ENCODE data around the gene ATG7.
"Not testable (repeated sequence)": the region's sequence is repeated elsewhere in the genome, so short reads cannot be mapped to it uniquely, and the experiment has no call there.

Gene ATG7

DNA sequence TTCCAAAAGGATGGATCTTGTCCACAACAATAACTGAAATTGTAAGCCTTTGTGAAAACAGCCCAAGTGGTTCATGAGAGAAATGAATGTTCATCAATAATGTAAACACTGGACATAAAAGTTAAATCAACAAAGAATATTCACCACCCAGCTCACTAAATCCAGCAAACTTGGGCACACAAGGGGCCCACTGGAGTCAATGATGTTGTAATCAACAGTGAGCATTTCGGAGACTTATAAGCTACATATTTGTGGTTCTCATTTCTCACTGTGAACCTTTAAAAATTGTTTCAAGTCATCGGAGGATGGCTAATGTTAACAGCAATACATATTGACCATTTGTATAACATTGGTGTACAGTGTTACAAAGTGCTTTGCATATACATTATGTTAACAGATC is 308.4 kb downstream of the ATG7 start:
- DNase-seq, result no peak

DNA sequence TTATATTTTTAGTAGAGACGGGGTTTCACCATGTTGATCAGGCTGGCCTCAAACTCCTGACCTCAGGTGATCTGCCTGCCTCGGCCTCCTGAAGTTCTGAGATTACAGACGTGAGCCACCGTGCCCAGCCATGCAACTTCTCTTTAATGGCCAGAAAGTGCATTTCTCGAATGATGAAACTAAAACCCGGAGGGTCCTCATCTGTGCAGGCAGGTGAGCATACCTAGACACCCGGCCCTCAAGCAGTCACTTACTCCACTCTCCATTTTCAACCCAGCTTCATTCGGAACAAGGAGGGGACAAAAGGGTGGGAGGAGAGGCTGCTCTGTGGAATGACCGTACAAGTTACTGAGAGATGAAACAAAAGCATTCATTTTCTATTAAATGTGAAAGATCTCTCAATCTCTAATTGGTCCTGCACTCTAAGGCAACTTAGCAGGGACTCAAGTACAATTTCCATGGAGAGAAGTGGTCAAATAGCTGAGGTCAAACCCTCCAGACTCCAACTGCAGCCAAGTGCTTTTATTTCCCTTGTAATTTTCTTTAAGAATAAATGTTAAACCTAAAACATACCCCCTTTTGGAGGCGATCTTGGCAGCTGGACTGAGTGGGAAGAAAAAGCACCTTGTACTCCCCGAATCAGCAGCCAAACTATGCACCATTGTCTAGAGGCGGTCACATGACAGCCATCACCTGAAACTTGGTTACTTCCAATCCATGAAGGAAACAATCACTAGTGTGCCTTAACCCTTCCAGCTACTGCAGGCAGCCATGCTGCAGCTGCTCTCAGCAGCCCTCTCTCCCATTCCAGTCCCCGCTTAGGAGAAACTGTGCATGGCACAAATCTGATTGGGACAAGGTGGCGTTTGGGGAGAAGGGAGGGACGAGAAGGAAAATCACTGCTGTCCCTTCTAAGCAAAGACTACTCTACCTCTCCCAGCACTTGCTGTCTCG is 309.3 kb downstream of the ATG7 start:
- DNase-seq, result no peak

DNA sequence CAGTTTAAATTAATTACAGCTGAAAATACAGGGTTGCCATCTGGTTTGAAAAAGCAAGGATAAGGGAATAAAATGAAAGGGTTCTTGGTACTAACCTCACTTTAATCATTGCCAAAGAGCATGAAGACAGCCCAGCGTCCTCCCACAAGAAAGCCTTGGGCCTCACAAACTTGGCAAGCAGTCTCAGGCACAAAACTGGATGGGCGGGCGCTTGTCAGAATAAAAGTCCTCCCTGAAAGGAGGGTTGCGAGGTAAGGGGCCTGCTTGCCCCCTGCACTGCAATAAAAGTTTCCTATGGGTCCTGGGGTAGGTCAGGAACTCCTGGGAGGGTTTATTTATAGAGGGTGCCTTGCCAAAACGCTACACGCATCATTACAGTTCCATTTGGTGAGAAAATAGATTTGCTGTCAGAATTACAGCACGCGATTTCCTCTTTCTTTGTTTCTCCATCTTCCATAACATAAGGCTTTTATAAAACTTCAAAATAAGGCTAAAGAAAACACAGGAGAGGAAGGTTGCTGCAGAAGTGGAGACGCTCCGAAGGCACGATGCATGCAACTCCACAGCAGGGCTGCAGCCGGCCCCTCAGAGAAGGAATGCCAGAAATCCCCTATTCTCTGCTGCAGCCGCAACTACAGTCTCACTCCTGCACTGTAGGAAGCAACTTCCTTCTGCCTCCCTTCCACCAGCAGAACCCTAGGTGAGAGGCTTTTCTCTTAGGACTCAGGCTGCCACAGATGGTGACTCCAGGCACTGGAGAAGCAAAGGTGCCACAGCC is 310.2 kb downstream of the ATG7 start:
- no peak for DNase-seq

DNA sequence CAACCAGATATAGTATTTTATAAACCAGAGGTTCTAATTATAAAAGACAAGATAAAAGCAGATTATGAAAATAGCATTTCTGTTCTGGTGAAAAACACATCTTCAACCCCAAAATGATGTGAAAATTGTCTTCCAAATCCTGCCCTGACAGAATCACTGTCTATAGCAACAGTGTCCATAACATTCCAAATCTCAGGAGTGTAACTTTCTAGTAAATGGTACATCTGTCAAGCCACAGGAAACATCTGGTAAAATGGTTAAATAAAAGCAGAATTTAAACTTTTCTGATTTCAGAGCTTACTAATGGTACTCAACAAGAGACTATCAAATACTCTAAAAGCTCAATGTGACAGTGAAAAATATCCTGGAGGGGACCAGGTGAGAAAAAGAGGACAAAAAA is 311.0 kb downstream of the ATG7 start:
- DNase-seq, result no peak

DNA sequence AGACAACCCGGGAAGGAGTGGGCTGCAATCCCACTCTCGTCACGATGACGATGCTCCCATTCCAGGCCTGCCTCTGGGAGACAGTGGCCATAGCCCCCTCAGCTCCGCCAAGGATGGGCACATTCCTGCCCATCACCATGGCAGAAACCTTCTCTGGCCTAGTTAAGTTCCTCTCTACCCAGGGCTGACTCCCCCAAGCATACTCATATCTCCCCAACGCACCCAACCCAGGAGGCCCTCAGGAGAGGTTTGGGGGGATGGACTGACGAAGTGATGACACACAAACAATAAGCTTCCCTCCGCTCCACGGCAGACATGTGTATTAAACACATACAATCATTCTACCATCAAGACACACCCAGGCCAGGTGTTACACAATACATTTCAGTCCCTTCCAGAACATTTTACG is 311.4 kb downstream of the ATG7 start:
- no peak for DNase-seq

DNA sequence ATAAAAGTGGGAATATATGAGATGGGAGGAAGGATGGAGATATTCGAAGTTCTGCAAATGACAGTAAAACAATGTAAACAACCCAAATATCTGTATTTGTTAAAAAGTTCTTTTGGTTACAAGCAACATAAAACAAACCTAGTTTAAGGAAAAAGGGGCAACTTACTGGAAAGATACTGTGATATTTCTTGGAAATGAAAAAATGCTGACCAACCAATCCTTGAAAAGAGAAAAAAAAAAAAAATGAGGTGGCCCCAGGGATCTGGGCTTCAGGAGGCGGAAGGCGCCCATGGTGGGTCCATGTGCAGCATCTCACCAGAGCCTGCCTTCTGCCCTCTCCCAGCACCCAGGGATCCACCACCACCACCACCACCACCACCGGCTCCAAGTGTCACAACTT is 312.4 kb downstream of the ATG7 start:
- DNase-seq, result no peak

DNA sequence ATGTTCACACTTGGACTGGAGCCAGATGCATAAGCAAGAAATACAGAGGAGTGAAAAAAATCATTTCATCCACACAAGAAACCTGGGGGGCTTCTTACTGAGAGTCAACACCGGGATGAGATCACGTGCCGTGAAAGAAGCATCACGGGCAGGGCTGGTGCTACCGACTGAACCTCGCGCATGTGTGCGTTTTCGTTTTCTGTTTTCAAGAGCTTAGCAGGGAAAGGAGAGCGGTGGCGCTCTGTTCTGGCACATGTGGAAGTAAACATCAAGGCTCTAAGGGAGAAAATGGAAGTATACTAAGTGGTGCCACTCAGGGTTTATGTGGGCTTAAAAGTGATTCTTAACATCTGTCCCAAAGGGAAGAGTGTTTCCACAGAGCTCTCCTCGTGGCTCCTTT is 315.6 kb downstream of the ATG7 start:
- no peak for DNase-seq

DNA sequence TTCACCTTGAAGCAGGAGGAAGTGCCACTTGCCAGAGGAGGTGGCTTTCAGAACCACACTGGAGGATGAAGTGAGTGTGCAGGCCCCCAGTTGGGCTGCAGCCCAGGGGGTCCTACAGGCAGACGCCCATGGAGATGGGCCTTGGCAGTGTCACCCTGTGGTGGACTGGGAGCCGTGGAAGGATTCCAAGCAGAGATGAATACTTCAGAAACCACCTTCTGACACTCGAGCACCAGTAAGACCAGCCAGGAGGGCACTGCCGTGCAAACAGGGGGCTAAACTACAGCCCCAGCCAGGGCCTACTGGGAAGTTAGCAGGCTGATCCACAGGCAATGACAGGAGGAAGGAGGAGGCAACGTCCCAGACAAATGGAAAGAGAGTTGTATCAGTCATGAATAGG is 316.1 kb downstream of the ATG7 start:
- DNase-seq, result no peak

DNA sequence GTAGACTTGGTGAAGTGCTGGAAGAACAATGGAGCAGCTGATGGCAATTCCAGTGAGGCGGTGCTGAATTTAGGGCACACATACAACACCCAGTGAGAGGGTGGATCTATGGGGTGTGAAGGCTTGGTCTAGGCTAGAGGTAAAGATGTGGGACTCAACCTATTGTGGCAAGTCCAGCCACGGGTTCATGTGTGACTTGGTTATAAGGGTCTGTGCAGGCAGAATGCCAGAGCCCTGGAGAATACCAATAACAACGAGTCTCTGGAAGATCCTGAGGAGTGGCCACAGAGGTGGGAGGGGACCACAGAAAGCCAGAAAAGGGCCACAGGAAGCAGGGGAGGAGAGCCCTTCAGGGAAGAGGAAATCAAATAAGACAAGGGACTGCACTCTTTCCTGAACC is 316.6 kb downstream of the ATG7 start:
- DNase-seq, result no peak

DNA sequence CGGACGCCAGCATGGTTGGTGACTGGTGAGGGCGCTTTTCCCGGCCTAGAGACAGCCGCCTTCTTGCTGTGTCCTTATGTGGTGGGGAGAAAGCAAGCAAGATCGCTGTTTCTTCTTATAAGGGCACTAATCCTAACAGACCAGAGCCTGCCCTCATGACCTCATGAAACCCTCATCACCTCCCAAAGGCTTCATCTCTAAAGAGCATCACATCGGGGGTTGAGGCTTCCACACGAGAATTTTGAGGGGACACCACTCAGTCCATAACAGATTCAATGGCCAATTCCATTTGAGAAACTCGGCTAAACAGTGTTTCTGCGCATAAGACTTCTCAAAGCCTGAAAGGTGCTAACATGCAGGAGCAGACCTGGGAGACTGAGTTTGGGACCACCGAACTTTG is 317.5 kb downstream of the ATG7 start:
- no peak for DNase-seq

DNA sequence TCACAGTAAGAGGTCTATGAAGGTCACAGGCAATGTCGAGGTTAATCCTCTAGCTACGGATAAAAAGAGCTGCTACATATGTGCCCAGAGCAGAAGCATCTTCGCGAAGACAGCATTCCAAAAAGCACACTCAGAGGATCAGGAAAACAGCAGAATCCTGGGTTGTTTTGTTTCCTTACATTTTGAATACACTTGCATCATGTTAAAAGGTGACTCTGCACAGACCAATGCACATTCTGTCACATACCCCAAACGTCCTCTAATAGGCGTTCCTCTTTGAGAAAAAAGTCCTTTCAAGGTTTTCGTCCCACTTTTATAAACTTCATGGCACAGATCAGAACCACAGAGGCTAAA is 318.8 kb downstream of the ATG7 start:
- no peak for DNase-seq

DNA sequence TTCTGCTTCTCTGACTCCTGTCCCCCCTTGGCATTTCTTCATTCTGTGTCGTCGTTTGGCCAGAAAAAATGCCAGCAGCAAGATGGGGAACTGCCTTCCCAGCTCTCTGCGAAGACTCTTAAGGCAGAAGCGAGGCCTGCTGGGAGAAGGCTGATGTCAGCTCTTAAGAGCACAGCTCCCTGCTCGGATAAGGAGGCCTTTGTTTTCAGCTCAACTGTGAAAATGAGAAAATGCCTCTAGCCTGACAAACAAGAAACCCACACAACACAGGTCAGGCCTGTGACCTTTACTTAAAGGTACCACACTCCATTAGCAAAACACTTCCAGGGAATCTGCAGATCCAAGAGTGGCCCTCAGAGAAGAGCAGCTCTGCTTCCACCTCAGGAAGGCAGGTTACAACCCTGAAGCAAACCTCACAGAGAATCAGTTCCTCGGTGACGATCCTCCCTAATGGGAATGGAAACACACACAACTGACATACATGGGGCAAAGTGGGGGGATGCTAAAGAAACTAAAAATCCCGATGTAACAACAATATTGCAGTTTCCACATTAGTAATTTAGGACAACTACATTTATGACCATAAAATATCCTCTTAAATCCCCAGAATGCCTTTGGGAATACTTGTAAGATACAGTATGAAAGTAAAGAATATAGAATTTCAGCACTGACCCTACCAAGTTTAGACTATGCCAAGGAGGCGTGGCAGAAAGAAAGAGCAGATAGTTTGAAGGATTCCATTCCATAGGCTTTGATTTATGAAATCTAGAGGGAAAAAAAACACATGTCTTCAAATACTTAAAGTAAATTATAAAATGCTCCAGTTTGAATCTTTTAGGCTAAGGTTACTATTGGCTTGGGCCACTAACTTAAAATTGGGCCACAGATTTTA is 319.4 kb downstream of the ATG7 start:
- no peak for DNase-seq

DNA sequence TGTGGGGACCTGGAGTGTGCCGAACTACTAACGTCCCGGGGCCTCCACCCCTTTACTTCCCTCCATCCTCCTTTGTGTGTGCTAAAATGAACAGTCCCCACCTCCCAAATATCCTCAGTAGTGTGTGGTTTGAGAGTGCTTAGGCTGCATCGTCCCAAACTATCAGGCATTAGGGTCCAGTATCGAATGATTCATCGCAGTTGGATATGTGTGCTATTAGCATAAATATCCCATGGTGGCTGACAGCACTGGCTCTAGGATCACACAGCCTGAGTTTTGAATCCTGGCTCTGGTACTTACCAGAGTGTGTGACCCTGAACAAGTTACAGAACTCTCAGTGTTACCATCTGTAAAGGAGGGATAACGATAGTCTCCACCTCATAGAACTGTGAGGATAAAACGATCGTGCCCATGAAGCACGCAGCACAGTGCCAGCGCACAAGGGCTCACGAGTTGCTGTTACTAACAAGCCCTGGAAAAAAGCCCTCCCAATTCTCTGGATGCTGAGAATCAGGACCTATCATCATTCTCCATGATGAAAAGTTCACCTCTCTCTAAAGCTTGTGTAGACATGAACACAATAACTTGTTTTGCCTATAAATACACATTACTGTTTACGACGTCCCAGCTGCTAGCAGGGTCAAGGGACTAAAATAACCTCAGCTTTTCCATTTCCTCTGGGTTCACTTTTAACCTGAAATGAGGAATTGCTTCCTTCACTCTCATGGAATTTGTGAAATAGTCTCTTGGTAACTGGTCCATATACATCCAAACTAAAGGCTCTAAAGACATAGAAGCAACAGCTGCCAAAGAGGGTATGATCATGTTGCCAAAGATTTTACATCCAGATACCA is 320.5 kb downstream of the ATG7 start:
- no peak for DNase-seq

DNA sequence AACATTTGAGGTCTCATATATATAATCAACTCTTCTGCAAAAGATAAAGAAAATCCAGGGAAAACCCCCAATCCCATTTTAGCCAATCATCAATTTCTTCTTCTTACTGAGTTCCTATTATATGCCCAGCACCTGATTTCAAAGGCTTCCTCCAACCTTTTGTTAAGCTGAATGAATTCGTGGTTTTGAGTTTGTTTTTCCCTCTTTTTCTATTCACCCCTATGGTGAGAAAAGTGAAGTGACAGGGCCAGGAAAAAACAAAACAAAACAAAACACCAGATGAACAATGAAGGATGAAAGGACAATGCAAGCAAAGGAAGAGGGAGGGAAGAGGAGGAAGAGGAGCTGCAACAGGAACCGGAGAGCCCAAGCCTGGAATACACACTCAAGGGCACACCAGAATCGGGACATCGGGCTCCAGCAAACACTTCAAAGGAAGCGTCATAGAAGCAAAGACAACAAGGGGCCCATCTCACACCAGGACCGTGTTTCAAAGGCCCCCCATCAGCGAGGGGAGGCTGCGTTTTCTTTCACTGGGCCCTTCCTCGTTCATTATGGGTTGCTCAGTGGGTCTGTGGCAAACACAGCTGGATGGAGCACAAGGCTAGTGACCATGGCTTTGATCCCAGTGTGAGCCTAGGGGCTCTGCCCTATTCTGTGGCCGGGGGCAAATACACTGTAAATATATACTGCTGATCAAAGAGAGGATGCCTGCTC is 321.3 kb downstream of the ATG7 start:
- DNase-seq, result no peak

DNA sequence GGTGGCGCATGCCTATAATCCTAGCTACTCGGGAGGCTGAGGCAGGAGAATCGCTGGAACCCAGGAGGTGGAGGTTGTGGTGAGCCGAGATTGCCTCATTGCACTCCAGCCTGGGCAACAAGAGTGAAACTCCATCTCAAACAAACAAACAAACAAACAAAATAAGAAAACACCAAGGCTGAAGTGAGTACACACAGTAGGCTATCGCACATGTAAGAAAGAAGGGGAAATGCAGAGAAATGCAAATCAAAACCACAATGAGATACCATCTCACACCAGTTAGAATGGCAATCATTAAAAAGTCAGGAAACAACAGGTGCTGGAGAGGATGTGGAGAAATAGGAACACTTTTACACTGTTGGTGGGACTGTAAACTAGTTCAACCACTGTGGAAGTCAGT is 322.8 kb downstream of the ATG7 start:
- DNase-seq, result not testable (repeated sequence)

DNA sequence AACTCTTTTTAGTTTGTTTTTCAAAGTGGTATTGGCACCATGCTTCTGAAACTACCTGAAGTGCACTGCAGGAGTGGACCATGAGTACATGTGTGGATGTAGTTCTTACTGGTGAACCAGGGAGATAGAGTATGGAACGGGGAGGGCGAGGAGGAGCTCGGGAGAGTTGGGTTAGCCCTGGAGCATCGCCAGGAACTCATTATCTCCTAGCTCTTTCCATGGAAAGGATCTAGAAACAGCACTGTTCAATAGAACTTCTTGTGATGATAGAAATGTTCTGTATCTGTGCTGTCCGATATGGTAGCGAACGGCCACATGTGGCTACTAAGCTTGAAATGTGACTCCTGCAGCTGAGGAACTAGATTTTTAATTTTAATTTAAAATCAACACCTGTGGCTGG is 324.2 kb downstream of the ATG7 start:
- no peak for DNase-seq

DNA sequence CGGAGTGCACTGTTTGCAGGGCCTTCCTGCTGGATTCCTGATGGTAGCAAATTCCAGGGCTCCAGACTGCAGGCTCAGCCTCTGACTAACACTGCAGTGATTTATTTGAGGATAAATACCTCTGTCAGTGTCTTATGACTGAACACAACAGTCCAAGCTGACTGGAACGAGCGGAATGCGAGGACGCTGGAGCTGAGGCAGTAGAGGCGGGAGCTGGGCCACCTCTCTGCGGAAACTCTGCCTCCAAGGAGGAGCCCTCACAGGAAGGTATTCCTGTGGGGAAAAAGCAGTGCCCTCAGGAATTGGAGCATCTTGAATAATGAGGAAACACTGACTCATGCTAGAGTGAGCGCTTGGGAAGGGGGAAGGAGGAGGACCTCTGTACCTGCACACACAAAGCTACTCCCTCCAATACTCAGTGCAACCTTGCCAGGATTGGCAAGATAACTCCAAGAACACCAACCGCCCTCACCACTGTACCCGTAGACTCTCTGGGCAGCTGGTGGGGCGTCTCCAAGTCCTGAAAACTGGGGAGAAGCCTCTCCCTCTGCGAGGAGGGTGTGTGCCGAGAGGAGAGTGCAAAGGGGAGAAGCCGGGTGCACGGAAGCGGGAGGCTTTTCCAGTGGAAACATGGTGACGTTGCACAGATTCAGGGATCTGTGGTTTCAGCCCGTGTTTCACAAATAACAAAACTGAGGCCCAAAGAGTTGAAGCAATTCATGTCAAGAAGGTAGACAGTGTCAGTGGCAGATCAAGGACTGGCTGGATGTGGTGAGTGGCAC is 328.5 kb downstream of the ATG7 start:
- no peak for DNase-seq

DNA sequence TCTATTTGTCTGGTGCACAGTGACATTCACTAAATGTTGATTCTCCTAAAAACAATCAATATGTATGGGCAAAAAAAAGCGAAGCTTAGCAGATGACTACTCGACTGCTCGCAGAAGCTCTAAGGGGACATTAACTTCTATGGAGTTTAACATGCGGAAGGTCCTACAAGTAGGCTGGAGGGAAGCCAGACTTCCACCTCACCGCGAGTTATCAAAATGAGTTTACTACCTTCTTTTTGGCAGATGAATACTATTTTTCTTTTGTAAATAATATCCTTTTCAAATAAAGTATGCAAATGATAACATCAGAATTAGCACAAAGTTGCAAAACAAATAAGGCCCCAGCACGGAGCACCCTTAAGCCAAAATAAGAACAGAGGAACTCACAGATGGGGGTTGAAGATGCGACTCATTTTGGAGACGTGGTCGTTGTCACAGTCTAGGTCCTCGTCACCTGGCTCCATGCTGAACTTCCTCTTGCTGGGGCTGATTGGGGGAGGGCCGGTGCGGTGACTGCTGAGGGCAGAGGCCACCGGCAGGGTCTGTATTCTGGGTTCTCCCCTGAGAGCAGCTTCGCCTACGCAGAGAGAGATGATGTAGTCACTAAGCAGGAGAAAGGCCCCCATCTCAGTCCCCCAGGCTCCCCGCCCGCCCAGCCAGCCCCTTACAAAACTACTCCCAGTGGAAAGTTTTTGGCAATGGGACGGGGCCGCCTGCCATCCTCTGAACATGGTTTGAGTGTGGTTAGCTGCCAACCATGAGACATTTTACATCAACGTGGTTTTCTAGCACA is 329.4 kb downstream of the ATG7 start:
- no peak for DNase-seq

DNA sequence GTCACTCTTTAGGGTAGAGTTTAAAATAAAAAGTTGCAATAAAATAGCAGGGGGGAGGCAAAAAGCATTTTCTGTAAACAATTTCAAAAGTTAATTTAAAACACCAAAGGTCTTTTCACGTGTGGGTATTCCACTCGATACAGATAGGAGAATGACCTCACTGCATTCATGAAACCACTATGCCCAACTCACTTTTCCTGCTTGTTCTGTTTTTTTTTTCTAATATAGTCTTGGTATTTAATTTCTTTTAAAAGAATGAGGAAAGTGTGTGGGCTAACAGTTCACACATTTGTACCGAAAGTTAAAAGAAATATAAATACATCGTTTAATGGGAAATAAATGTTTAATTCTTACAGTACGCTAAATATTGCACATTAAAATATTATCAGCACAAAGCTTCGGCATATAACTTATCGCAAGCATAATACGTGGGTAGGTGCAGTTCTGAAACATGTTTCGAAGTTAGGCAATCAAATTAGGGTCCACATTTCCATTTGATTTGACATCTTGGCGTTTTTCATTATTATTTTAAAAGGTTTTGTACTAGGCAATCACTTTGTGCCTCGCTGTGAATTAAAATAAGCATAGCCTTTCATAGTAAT is 330.1 kb downstream of the ATG7 start:
- no peak for DNase-seq

Data from NCI-H1105 (cell line).